ENCODE results near the gene ADAMTSL4. TPM values are rescaled to one million over a fixed set of nuclear protein-coding genes. Genes with fewer than 3 reads are reported as not detected.

The ADAMTSL4 gene
- polyA plus RNA-seq, 1 of the 3 experiments (the other 2 are of a cell fraction): 3.4 TPM

GRCh38 chr1:150514913-150515327 lies 34.3 kb upstream of the ADAMTSL4 start (continued):
- TF ChIP-seq ZBTB33 (IDR thresholded peaks at IDR 0.05; ENCODE audit: borderline replicate concordance, low read depth) (no peak), RXRA (IDR thresholded peaks at IDR 0.05; ENCODE audit: borderline replicate concordance, low read depth) (no peak), GATA2 (CRISPR knock-in tag; IDR thresholded peaks at IDR 0.05) (no peak), USF2 (IDR thresholded peaks at IDR 0.05; ENCODE audit: borderline replicate concordance, low read depth, low read length) (no peak), MAX (IDR thresholded peaks at IDR 0.05; ENCODE audit: low read depth) (no peak)

- Histone ChIP-seq H3F3A (replicated peaks; ENCODE audit: insufficient read depth) (peaks cover 7% of the 10 kb centered on the region), H3K4me1 (ENCODE audit: control insufficient read depth in 1 of 2, insufficient read depth in 2 of 2, low read depth in 1 of 2, low read length in 1 of 2) (peaks cover 2 to 4% of the 10 kb centered on the region in 2 experiments; a peak in 1 of 4 replicates), H3K9me3 (no peaks in the 10 kb centered on the region), H3K79me2 (ENCODE audit: insufficient read depth) (no peaks in the 10 kb centered on the region), H3K27ac (ENCODE audit: low read depth in 2 of 2, low read length in 1 of 2) (peak within 1 kb of the TSS; percentile 58 to 80), H3K4me3 (ENCODE audit: low read depth in 2 of 2, low read length in 1 of 2) (peak within 1 kb of the TSS; percentile 59 to 70), H2AFZ (ENCODE audit: low read depth) (peak within 1 kb of the TSS; percentile 93), H4K20me1 (ENCODE audit: insufficient read depth) (no peaks in the 10 kb centered on the region), H3K9ac (peak within 1 kb of the TSS; percentile 75), H3K27me3 (ENCODE audit: insufficient read depth) (no peaks in the 10 kb centered on the region), H3K9me2 (no peaks in the 10 kb centered on the region), H3K36me3 (replicated peaks in 1 of 2; ENCODE audit: control insufficient read depth in 1 of 2, insufficient read depth in 2 of 2, low read length in 1 of 2) (no peaks in the 10 kb centered on the region), H3K4me2 (peak within 1 kb of the TSS; percentile 75)
- CTCF ChIA-PET: interaction anchor here (0.5 to 4.6 kb wide), 11 partner anchors 11 to 394 kb away, joined by 3 to 34 read pairs (median 3); partner anchors contain the start of gene MCL1
- TF ChIP-seq EZH2phosphoT487 (IDR thresholded peaks at IDR 0.05; ENCODE audit: borderline replicate concordance, low read depth): no peak
- 0 out of 2 replicates have a peak, but pooled peaks have one; percentile 13 for TF ChIP-seq POLR2AphosphoS5 (IDR thresholded peaks at IDR 0.05; ENCODE audit: low read depth, low read length)
- TF ChIP-seq RFX5 (IDR thresholded peaks at IDR 0.05; ENCODE audit: low read length): 0 out of 2 replicates have a peak, but pooled peaks have one; percentile 33
- TF ChIP-seq PBX3 (IDR thresholded peaks at IDR 0.05): peak; percentile 98
- TF ChIP-seq MAX (IDR thresholded peaks at IDR 0.05; ENCODE audit: low read depth): peak; percentile 87
- TF ChIP-seq TCF12 (IDR thresholded peaks at IDR 0.05): 0 out of 2 replicates have a peak, but pooled peaks have one; percentile 6
- TF ChIP-seq JUND (IDR thresholded peaks at IDR 0.05): no peak
- peak; percentile 80 for TF ChIP-seq MXI1 (IDR thresholded peaks at IDR 0.05; ENCODE audit: low read depth, low read length)
- peak; percentile 96 for TF ChIP-seq NRF1 (IDR thresholded peaks at IDR 0.05; ENCODE audit: low read depth, low read length)
- WGBS (ENCODE audit: low lambda C conversion rate): 2% methylated on average over 46 of the region's 54 CpGs
- POLR2A ChIA-PET: interaction anchor here (0.6 to 1.5 kb wide), 8 partner anchors 9 to 211 kb away, joined by 3 to 5 read pairs (median 3); partner anchors contain the start of gene ENSA
- DNase-seq: peak; percentile 99
Measured at GRCh38 chr1:150515328-150516049, 33.7 kb upstream of the ADAMTSL4 start, which contains the start of gene FALEC. TSS of gene FALEC (plus strand) at chr1:150515752.

Measured in SK-N-SH (cell line).